B cell (primary cell): ENCODE measurements around the gene TNFAIP2. TPM values are rescaled to one million over a fixed set of nuclear protein-coding genes. Genes with fewer than 3 reads are reported as not detected.

ENCODE experiments used
- ATAC-seq: fragments of 200-7000 bp; cut with Tn5 transposase; one replicate; pipeline ENCODE4 v1.10.0; 2021; ENCODE audit warnings: low read depth, mild to moderate bottlenecking, moderate number of reproducible peaks, moderate library complexity
- CTCF ChIA-PET: fragments of 350-600 bp; sonication (Branson Sonifier 250); formaldehyde crosslinking; loops from one replicate; lab custom pipeline; 2021; ENCODE audit warnings: antibody characterized with exemption, inconsistent platforms; lab: Charles Lee
- POLR2A ChIA-PET: fragments of 350-600 bp; sonication (Branson Sonifier 250); formaldehyde crosslinking; loops from one replicate; lab custom pipeline; 2021; ENCODE audit warnings: antibody characterized with exemption; lab: Charles Lee
- DNase-seq: peaks from one replicate; pipeline ENCODE4 v3.0.0; 2013
- H2AFZ ChIP-seq: 2 replicates; pipeline ENCODE4 v1.6.1; 2012; ENCODE audit warnings: mild to moderate bottlenecking, low read depth, low read length; ENCODE audit not compliant: insufficient read depth, poor library complexity, severe bottlenecking
- H3K27ac ChIP-seq, 2 donors: 1 replicate in 1 of 2; 2 replicates in 1 of 2; pipeline ENCODE4 v1.5.1; 2012 to 2013; ENCODE audit warnings: low read length in 2 of 2, mild to moderate bottlenecking in 2 of 2, moderate library complexity in 1 of 2
- H3K27me3 ChIP-seq, 4 experiments: fragments of 200-600 bp in 1 of 4; sonication (generic) in 1 of 4; replicated peaks in 1 of 4; 1 replicate in 2 of 4; 2 replicates in 2 of 4; pipeline versions ENCODE4 v1.6.1 to v1.7.0; 2013 to 2016; ENCODE audit warnings: low read length in 3 of 4, mild to moderate bottlenecking in 2 of 4, mixed read lengths in 1 of 4, moderate library complexity in 1 of 4; ENCODE audit not compliant: insufficient read depth in 4 of 4, control insufficient read depth in 3 of 4; ENCODE audit errors: control extremely low read depth in 1 of 4
- H3K36me3 ChIP-seq, 2 experiments: replicated peaks in 1 of 2; 1 replicate in 1 of 2; 2 replicates in 1 of 2; pipeline versions ENCODE4 v1.6.1 to v1.7.1; 2013; ENCODE audit warnings: low read length in 1 of 2; ENCODE audit not compliant: insufficient read depth in 2 of 2, control insufficient read depth in 1 of 2; ENCODE audit errors: control extremely low read depth in 1 of 2, extremely low read depth in 1 of 2
- H3K4me1 ChIP-seq, 2 donors: fragments of 200-600 bp in 1 of 2; sonication (generic) in 1 of 2; 1 replicate in 1 of 2; 2 replicates in 1 of 2; pipeline versions ENCODE4 v1.5.1 to v1.6.1; 2013 to 2017; ENCODE audit warnings: low read length in 2 of 2; ENCODE audit not compliant: control insufficient read depth in 2 of 2, insufficient read depth in 2 of 2
- H3K4me2 ChIP-seq: replicated peaks from 2 replicates; pipeline ENCODE3; 2012; ENCODE audit warnings: mild to moderate bottlenecking, low read depth, low read length; ENCODE audit not compliant: poor library complexity, severe bottlenecking
- H3K4me3 ChIP-seq, 5 experiments: fragments of 200-600 bp in 1 of 5; sonication (generic) in 1 of 5; 1 replicate in 3 of 5; 2 replicates in 2 of 5; pipeline versions ENCODE4 v1.5.1 to v1.7.0; 2011 to 2016; ENCODE audit warnings: low read length in 4 of 5, mild to moderate bottlenecking in 4 of 5, low read depth in 2 of 5, control low read depth in 1 of 5, moderate library complexity in 1 of 5; ENCODE audit not compliant: insufficient read depth in 1 of 5; ENCODE audit errors: control extremely low read depth in 1 of 5, extremely low read depth in 1 of 5
- H3K79me2 ChIP-seq: fragments of 200-600 bp; sonication (generic); one replicate; pipeline ENCODE4 v1.6.0; 2016; ENCODE audit warnings: low read length; ENCODE audit not compliant: control insufficient read depth, insufficient read depth
- H3K9ac ChIP-seq: fragments of 200-600 bp; sonication (generic); 2 replicates; pipeline ENCODE4 v1.6.1; 2017; ENCODE audit warnings: mild to moderate bottlenecking, low read length, moderate library complexity
- H3K9me3 ChIP-seq, 3 donors: one replicate each; pipeline versions ENCODE4 v1.6.1 to v1.7.1; 2013; ENCODE audit warnings: low read length in 2 of 3; ENCODE audit not compliant: control insufficient read depth in 2 of 3, insufficient read depth in 1 of 3; ENCODE audit errors: control extremely low read depth in 1 of 3
- H4K20me1 ChIP-seq: 2 replicates; pipeline ENCODE4 v1.6.0; 2012; ENCODE audit warnings: mild to moderate bottlenecking, low read length; ENCODE audit not compliant: insufficient read depth, control insufficient read depth, poor library complexity, severe bottlenecking
- H3K27ac Mint-ChIP-seq: one replicate; pipeline ENCODE4 v1.8.0; 2021; ENCODE audit warnings: mixed read lengths
- H3K27me3 Mint-ChIP-seq: one replicate; pipeline ENCODE4 v1.8.0; 2021; ENCODE audit warnings: mixed read lengths
- H3K4me1 Mint-ChIP-seq: one replicate; pipeline ENCODE4 v1.8.0; 2021; ENCODE audit warnings: mixed read lengths
- H3K4me3 Mint-ChIP-seq: one replicate; pipeline ENCODE4 v1.8.0; 2021; ENCODE audit warnings: mixed read lengths
- H3K9me3 Mint-ChIP-seq: one replicate; pipeline ENCODE4 v1.8.0; 2022; ENCODE audit warnings: mixed read lengths; ENCODE audit not compliant: insufficient read depth
- CTCF ChIP-seq: fragments of 200-600 bp; IDR thresholded peaks from one replicate; pipeline ENCODE4 v1.8.0; 2022; ENCODE audit warnings: antibody characterized with exemption, mild to moderate bottlenecking
- EZH2 ChIP-seq: IDR thresholded peaks from 2 replicates; pipeline ENCODE4 v1.6.1; 2012; ENCODE audit warnings: borderline replicate concordance, low read depth, mild to moderate bottlenecking, moderate library complexity, low read length; ENCODE audit not compliant: insufficient read depth, poor library complexity, severe bottlenecking
- WGBS: methylation state at CpG from one replicate; pipeline ENCODE4 v1.1.5; 2013; ENCODE audit warnings: missing lambda C conversion rate; ENCODE audit not compliant: insufficient coverage; 5-methylcytosine and 5-hydroxymethylcytosine counted together
- intact Hi-C: fragments of 100-400 bp; cut with micrococcal nuclease; formaldehyde crosslinking; loops from one replicate; pipeline ENCODE4 v1.10.0; 2022
- polyA plus RNA-seq: library from polyadenylated mRNA; depleted of rRNA; stranded (reverse); fragments of >200 nt; gene quantifications from 2 replicates; pipeline ENCODE4 v1.2.3, GENCODE V29; 2012
- total RNA-seq, 2 donors: library from RNA; stranded (reverse); fragments of 120-200 nt in 1 of 2; gene quantifications; 1 replicate in 1 of 2; 2 replicates in 1 of 2; pipeline versions ENCODE4 v1.2.3 to v1.2.4, GENCODE V29; 2013 to 2022

TNFAIP2 gene
- total and polyA plus RNA-seq, 2 donors (not counting 1 experiment from before 2014, with no cell fraction given), result 1.5 to 9.0 TPM

GRCh38 chr14:103101257-103101962 is 21.9 kb upstream of the TNFAIP2 start:
- intact Hi-C loops, result no loop called here
- DNase-seq (no peak), ATAC-seq (no peak)
- no peak overlapping the region for H3K4me2 ChIP-seq
- H3K4me3 Mint-ChIP-seq, result peak overlapping the region; percentile 7
- WGBS, result 99% methylated on average over 11 of the region's 11 CpGs
- H3K79me2 ChIP-seq, result no peaks in the 10 kb centered on the region
- peaks cover 30% of the 10 kb centered on the region for H3K4me1 Mint-ChIP-seq
- no peaks in the 10 kb centered on the region for H4K20me1 ChIP-seq
- H3K9ac ChIP-seq, result no peak overlapping the region
- H3K36me3 ChIP-seq, result no peaks in the 10 kb centered on the region
- peaks cover 0 to 13% (median 0%) of the 10 kb centered on the region in 3 donors for H3K9me3 ChIP-seq
- H3K27me3 Mint-ChIP-seq, result peaks cover 24% of the 10 kb centered on the region
- no peaks in the 10 kb centered on the region for H3K9me3 Mint-ChIP-seq
- H2AFZ ChIP-seq, result no peak overlapping the region
- H3K4me3 ChIP-seq, result no peak overlapping the region
- CTCF ChIA-PET, result interaction anchor here (1.8 kb wide), 1 partner anchor 407 kb away, joined by 8 read pairs; no protein-coding TSS in a partner anchor
- H3K27ac ChIP-seq, result no peak overlapping the region
- H3K4me1 ChIP-seq, result peaks cover 43 to 47% of the 10 kb centered on the region in 2 donors
- TF ChIP-seq EZH2 (no peak), CTCF (no peak)
- peak overlapping the region; percentile 41 for H3K27ac Mint-ChIP-seq
- POLR2A ChIA-PET, result interaction anchor here (1.0 kb wide), 1 partner anchor 9 kb away, joined by 4 read pairs; no protein-coding TSS in a partner anchor
- H3K27me3 ChIP-seq, result peaks cover 0 to 44% (median 17%) of the 10 kb centered on the region in 4 experiments
